GM19468 (cell line): ENCODE measurements around the gene ICA1.

Experiments used
- ATAC-seq: cut with Tn5 transposase; IDR thresholded peaks from one replicate; pipeline ENCODE4 v1.9.1; 2021; ENCODE audit warnings: mild to moderate bottlenecking, moderate library complexity, moderate number of reproducible peaks; ENCODE audit not compliant: unreplicated experiment; ENCODE audit errors: extremely low read depth

The ICA1 gene

GRCh38 chr7:8205031-8205387, 57.0 kb downstream of the ICA1 start:
- ATAC-seq: no peak

- ATAC-seq: no peak
Measured at GRCh38 chr7:8204339-8205030, 57.5 kb downstream of the ICA1 start.

- no peak for ATAC-seq
Measured at GRCh38 chr7:8201846-8202441, 60.0 kb downstream of the ICA1 start.

GRCh38 chr7:8200717-8201116, 61.2 kb downstream of the ICA1 start:
- ATAC-seq: no peak

GRCh38 chr7:8200316-8200715, 61.7 kb downstream of the ICA1 start:
- ATAC-seq: no peak

- no peak for ATAC-seq
Measured at GRCh38 chr7:8197994-8198698, 63.8 kb downstream of the ICA1 start.

- no peak for ATAC-seq
Measured at GRCh38 chr7:8192897-8193296, 69.1 kb downstream of the ICA1 start.

- peak; percentile 50 for ATAC-seq
Measured at GRCh38 chr7:8190119-8190895, 71.7 kb downstream of the ICA1 start.

- no peak for ATAC-seq
Measured at GRCh38 chr7:8189625-8190024, 72.3 kb downstream of the ICA1 start.

- ATAC-seq: no peak
Measured at GRCh38 chr7:8185926-8186683, 75.9 kb downstream of the ICA1 start.

GRCh38 chr7:8184221-8184620, 77.7 kb downstream of the ICA1 start:
- ATAC-seq: no peak

- no peak for ATAC-seq
Measured at GRCh38 chr7:8179486-8179885, 82.5 kb downstream of the ICA1 start.

- no peak for ATAC-seq
Measured at GRCh38 chr7:8178353-8178752, 83.6 kb downstream of the ICA1 start.

- ATAC-seq: peak; percentile 22
Measured at GRCh38 chr7:8177109-8177933, 84.6 kb downstream of the ICA1 start.

GRCh38 chr7:8176370-8177081, 85.4 kb downstream of the ICA1 start:
- peak; percentile 68 for ATAC-seq

GRCh38 chr7:8175929-8176369, 86.0 kb downstream of the ICA1 start:
- no peak for ATAC-seq

- no peak for ATAC-seq
Measured at GRCh38 chr7:8172372-8173354, 89.3 kb downstream of the ICA1 start.
